Measurements from ENCODE around the gene ZNF85. TPM values are rescaled to one million over a fixed set of nuclear protein-coding genes. Genes with fewer than 3 reads are reported as not detected.

Gene ZNF85
- total RNA-seq = 2.2 and 3.6 TPM in 2 replicates

DNA sequence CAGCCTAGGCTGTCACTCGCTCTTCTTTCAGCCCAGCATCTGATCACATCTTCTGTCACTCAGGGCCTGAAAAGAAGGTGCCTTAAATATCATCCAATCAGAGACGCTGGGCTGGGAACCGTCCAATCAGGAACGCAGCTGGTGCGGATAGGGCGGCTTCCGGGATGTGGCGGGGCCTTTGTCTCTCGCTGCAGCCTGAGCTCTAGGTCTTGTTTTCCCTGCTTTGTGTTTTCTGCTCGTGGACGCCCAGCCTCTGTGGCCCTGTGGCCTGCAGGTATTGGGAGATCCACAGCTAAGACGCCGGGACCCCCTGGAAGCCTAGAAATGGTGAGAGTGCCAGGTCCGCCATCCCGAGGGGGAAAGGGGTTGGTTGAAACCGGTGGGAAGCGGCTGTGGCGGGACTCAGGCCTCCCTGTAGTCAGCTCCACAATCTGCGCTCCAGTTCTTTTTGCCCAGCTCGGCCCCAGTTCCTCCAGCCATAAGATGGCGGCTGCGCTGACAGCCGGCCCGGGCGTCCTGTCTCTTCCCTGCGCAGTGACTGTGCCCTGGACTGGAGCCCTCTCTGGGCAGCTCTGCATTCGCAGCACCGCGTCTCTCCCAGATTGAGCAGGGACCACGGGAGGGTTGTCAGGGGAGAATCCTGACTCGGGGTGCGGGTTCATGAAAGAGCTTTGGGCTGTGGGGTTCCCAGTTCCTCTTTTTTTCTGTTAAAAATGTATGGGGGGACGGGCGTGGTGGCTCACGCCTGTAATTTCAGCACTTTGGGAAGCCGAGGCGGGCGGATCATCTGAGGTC is at the start of gene ZNF85:
Gene ZNF85 (plus strand): TSS at position 175 of the 795 bp plus-strand sequence. CDS start 150 bp downstream, at position 325.

Other genes with a start within 250 kb of the ZNF85 start
- 0.43 and 4.1 TPM in 2 replicates for gene ZNF66, start 146.9 kb upstream of the ZNF85 start, total RNA-seq
- 14.2 and 14.5 TPM in 2 replicates for gene ZNF430, start 97.4 kb downstream of the ZNF85 start, total RNA-seq
- gene ZNF714, start 159.0 kb downstream of the ZNF85 start, total RNA-seq = 5.3 and 5.8 TPM in 2 replicates
- gene ZNF431, start 218.8 kb downstream of the ZNF85 start, total RNA-seq = 8.2 and 11.3 TPM in 2 replicates